IMR-90 (cell line): ENCODE measurements around the gene ZNF513. TPM values are rescaled to one million over a fixed set of nuclear protein-coding genes. Genes with fewer than 3 reads are reported as not detected.

ENCODE experiments used
- ATAC-seq: fragments of 200-7000 bp; cut with Tn5 transposase; 2 replicates; pipeline ENCODE4 v1.9.1; 2020; ENCODE audit warnings: low read depth, mild to moderate bottlenecking, moderate library complexity
- BruUV-seq: library from RNA; stranded (reverse); fragments of 400-500 nt; replicated peaks from 2 replicates; lab custom pipeline; 2021; lab: Mats Ljungman, UMichigan
- CTCF ChIA-PET: fragments of 300-600 bp; formaldehyde crosslinking; extraction: SDS; loops from one replicate; lab custom pipeline; 2021; ENCODE audit warnings: antibody characterized with exemption; lab: Yijun Ruan, JAX
- POLR2A ChIA-PET: fragments of 300-600 bp; sonication (Branson Sonifier 250); formaldehyde crosslinking; loops from one replicate; lab custom pipeline; 2022; ENCODE audit warnings: antibody characterized with exemption; ENCODE audit not compliant: unreplicated experiment; lab: Charles Lee
- DNase-seq: peaks from one replicate; pipeline ENCODE4 v3.0.0; 2013
- H2AFZ ChIP-seq: replicated peaks from 2 replicates; pipeline ENCODE3; 2013; ENCODE audit warnings: low read length, mild to moderate bottlenecking; ENCODE audit not compliant: poor library complexity
- H2AK5ac ChIP-seq: 2 replicates; pipeline ENCODE4 v1.6.1; 2013; ENCODE audit warnings: low read depth, low read length, inconsistent platforms
- H2AK9ac ChIP-seq: replicated peaks from 2 replicates; pipeline ENCODE3; 2013; ENCODE audit warnings: mild to moderate bottlenecking, low read depth, low read length, moderate library complexity; ENCODE audit not compliant: poor library complexity
- H2BK120ac ChIP-seq: 2 replicates; pipeline ENCODE4 v1.6.1; 2013; ENCODE audit warnings: low read depth, low read length, inconsistent platforms
- H2BK15ac ChIP-seq: 3 replicates; pipeline ENCODE4 v1.6.1; 2013; ENCODE audit warnings: low read depth, low read length, inconsistent platforms
- H2BK20ac ChIP-seq: 2 replicates; pipeline ENCODE4 v1.6.1; 2013; ENCODE audit warnings: low read depth, mild to moderate bottlenecking, inconsistent platforms, low read length, moderate library complexity
- H2BK5ac ChIP-seq: 2 replicates; pipeline ENCODE4 v1.6.1; 2013; ENCODE audit warnings: mild to moderate bottlenecking, low read depth, low read length, inconsistent platforms; ENCODE audit not compliant: poor library complexity, severe bottlenecking
- H3K14ac ChIP-seq: replicated peaks from 2 replicates; pipeline ENCODE4 v1.6.1; 2013; ENCODE audit warnings: low read depth, low read length, inconsistent platforms
- H3K18ac ChIP-seq: 2 replicates; pipeline ENCODE4 v1.6.1; 2013; ENCODE audit warnings: low read depth, low read length, control low read depth
- H3K23ac ChIP-seq: 2 replicates; pipeline ENCODE4 v1.6.1; 2013; ENCODE audit warnings: low read depth, low read length, inconsistent platforms
- H3K27ac ChIP-seq: 2 replicates; pipeline ENCODE4 v1.5.1; 2013; ENCODE audit warnings: mild to moderate bottlenecking, control low read depth, low read length; ENCODE audit not compliant: insufficient read depth
- H3K27me3 ChIP-seq: 2 replicates; pipeline ENCODE4 v1.6.1; 2013; ENCODE audit warnings: low read length; ENCODE audit not compliant: control insufficient read depth, insufficient read depth
- H3K36me3 ChIP-seq: 2 replicates; pipeline ENCODE4 v1.6.1; 2013; ENCODE audit warnings: low read length, mixed read lengths; ENCODE audit not compliant: control insufficient read depth, insufficient read depth
- H3K4ac ChIP-seq: 2 replicates; pipeline ENCODE4 v1.6.1; 2013; ENCODE audit warnings: low read depth, low read length, inconsistent platforms
- H3K4me1 ChIP-seq: 2 replicates; pipeline ENCODE4 v1.6.1; 2013; ENCODE audit warnings: low read length, mixed read lengths; ENCODE audit not compliant: control insufficient read depth, insufficient read depth
- H3K4me2 ChIP-seq: 2 replicates; pipeline ENCODE4 v1.6.1; 2013; ENCODE audit warnings: low read depth, mild to moderate bottlenecking, control low read depth, low read length, moderate library complexity
- H3K4me3 ChIP-seq: 2 replicates; pipeline ENCODE4 v1.5.1; 2013; ENCODE audit warnings: low read depth, mild to moderate bottlenecking, control low read depth, low read length, moderate library complexity; ENCODE audit not compliant: insufficient read depth
- H3K56ac ChIP-seq: 2 replicates; pipeline ENCODE4 v1.6.1; 2013; ENCODE audit warnings: low read length, inconsistent platforms; ENCODE audit not compliant: insufficient read depth; ENCODE audit errors: extremely low read depth
- H3K79me1 ChIP-seq, 2 experiments: 2 replicates each; pipeline ENCODE4 v1.6.1; 2013; ENCODE audit warnings: low read length in 2 of 2, inconsistent platforms in 1 of 2, low read depth in 1 of 2
- H3K9ac ChIP-seq: 2 replicates; pipeline ENCODE4 v1.6.1; 2013; ENCODE audit warnings: low read depth, low read length, control low read depth
- H3K9me1 ChIP-seq: 2 replicates; pipeline ENCODE4 v1.6.1; 2013; ENCODE audit warnings: low read length, inconsistent platforms; ENCODE audit not compliant: insufficient read depth
- H3K9me3 ChIP-seq: 2 replicates; pipeline ENCODE4 v1.6.1; 2013; ENCODE audit warnings: low read length; ENCODE audit not compliant: control insufficient read depth, insufficient read depth
- H4K20me1 ChIP-seq: 2 replicates; pipeline ENCODE4 v1.6.1; 2013; ENCODE audit warnings: low read length, inconsistent platforms; ENCODE audit not compliant: insufficient read depth
- H4K5ac ChIP-seq: 2 replicates; pipeline ENCODE4 v1.6.1; 2013; ENCODE audit warnings: mild to moderate bottlenecking, low read depth, low read length, control low read depth
- H4K8ac ChIP-seq, 2 experiments: 2 replicates each; pipeline ENCODE4 v1.6.1; 2013; ENCODE audit warnings: low read depth in 2 of 2, low read length in 2 of 2, control low read depth in 1 of 2, inconsistent platforms in 1 of 2
- H4K91ac ChIP-seq: 2 replicates; pipeline ENCODE4 v1.6.1; 2013; ENCODE audit warnings: low read depth, low read length, inconsistent platforms; ENCODE audit not compliant: insufficient read depth
- CEBPB ChIP-seq: IDR thresholded peaks from 2 replicates; pipeline ENCODE4 v1.6.1; 2012; ENCODE audit warnings: low read depth, low read length, improper control_type of control experiment
- CHD1 ChIP-seq: IDR thresholded peaks from 2 replicates; pipeline ENCODE4 v1.6.1; 2012; ENCODE audit warnings: low read depth, low read length, improper control_type of control experiment
- MAFK ChIP-seq: IDR thresholded peaks from 2 replicates; pipeline ENCODE4 v1.6.1; 2012; ENCODE audit warnings: low read depth, low read length, improper control_type of control experiment
- MAZ ChIP-seq: IDR thresholded peaks from 2 replicates; pipeline ENCODE4 v1.6.1; 2012; ENCODE audit warnings: low read depth, mild to moderate bottlenecking, low read length, improper control_type of control experiment, moderate library complexity, borderline replicate concordance
- MXI1 ChIP-seq: IDR thresholded peaks from 2 replicates; pipeline ENCODE4 v1.6.1; 2012; ENCODE audit warnings: low read depth, mild to moderate bottlenecking, low read length, moderate library complexity, borderline replicate concordance
- NFE2L2 ChIP-seq: fragments of 150-350 bp; IDR thresholded peaks from 2 replicates; pipeline ENCODE4 v1.6.1; 2016; ENCODE audit warnings: low read depth, mild to moderate bottlenecking, low read length
- POLR2A ChIP-seq: IDR thresholded peaks from 2 replicates; pipeline ENCODE4 v1.6.1; 2012; ENCODE audit warnings: mild to moderate bottlenecking, low read depth, low read length
- RAD21 ChIP-seq: IDR thresholded peaks from 2 replicates; pipeline ENCODE4 v1.6.1; 2012; ENCODE audit warnings: low read length, improper control_type of control experiment
- RCOR1 ChIP-seq: IDR thresholded peaks from 2 replicates; pipeline ENCODE4 v1.6.1; 2012; ENCODE audit warnings: mild to moderate bottlenecking, low read length, improper control_type of control experiment; ENCODE audit not compliant: insufficient replicate concordance
- RFX5 ChIP-seq: IDR thresholded peaks from 2 replicates; pipeline ENCODE4 v1.8.0; 2012; ENCODE audit warnings: low read depth, mild to moderate bottlenecking, low read length, moderate library complexity
- SMC3 ChIP-seq: fragments of 150-350 bp; IDR thresholded peaks from 2 replicates; pipeline ENCODE4 v1.6.1; 2016; ENCODE audit warnings: low read depth, mild to moderate bottlenecking, antibody characterized with exemption, low read length, moderate library complexity
- WGBS, 2 experiments: methylation state at CpG; one replicate each; pipeline versions ENCODE4 v1.1.5 to v1.1.7; 2013; ENCODE audit warnings: missing lambda C conversion rate in 2 of 2; ENCODE audit not compliant: insufficient read length in 1 of 2; ENCODE audit errors: extremely low coverage in 2 of 2; 5-methylcytosine and 5-hydroxymethylcytosine counted together
- dilution Hi-C: fragments of 300-500 bp; cut with HindIII; formaldehyde crosslinking; loops from one replicate; pipeline ENCODE4 v1.14.3; 2018; ENCODE audit warnings: low sequenced_read_pairs; ENCODE audit not compliant: unreplicated experiment
- in situ Hi-C: fragments of 300-500 bp; cut with MboI; formaldehyde crosslinking; loops from 3 replicates; pipeline ENCODE4 v1.14.3; 2019; ENCODE audit warnings: low sequenced_read_pairs, inconsistent platforms, mixed read lengths
- intact Hi-C: fragments of 100-400 bp; cut with micrococcal nuclease; formaldehyde crosslinking; loops from 2 replicates; pipeline ENCODE4 v1.10.0; 2022
- polyA plus RNA-seq, 3 experiments: library from polyadenylated mRNA; depleted of rRNA; stranded (reverse); fragments of >200 nt; gene quantifications; 2 replicates each; pipeline ENCODE4 v1.2.3, GENCODE V29; 2012; ENCODE audit warnings: low replicate concordance in 1 of 3
- total RNA-seq: library from RNA; depleted of rRNA; stranded (reverse); fragments of >200 nt; gene quantifications from 2 replicates; pipeline ENCODE4 v1.2.3, GENCODE V29; 2012
- TF ChIP-seq, protein P1 (sequence below): fragments of 150-350 bp; IDR thresholded peaks from 2 replicates; pipeline ENCODE4 v1.6.1; 2017; ENCODE audit warnings: mild to moderate bottlenecking, antibody characterized with exemption, low read length, low read depth
- TF ChIP-seq, protein P2 (sequence below): fragments of 150-350 bp; IDR thresholded peaks from 2 replicates; pipeline ENCODE4 v1.6.1; 2016; ENCODE audit warnings: low read depth, mild to moderate bottlenecking, low read length, moderate library complexity, borderline replicate concordance

Gene ZNF513
- total and polyA plus RNA-seq, 2 of the 4 experiments (the other 2 are of a cell fraction), result 3.4 to 23.7 TPM

- Histone ChIP-seq H3K4ac (peak within 1 kb of the TSS; percentile 95), H3K4me3 (peak within 1 kb of the TSS; percentile 71), H4K91ac (peak within 1 kb of the TSS; percentile 95), H4K8ac (peak within 1 kb of the TSS; percentile 82 to 96), H3K27me3 (no peaks in the 10 kb centered on the region), H2BK5ac (peak within 1 kb of the TSS; percentile 86), H3K9me3 (no peaks in the 10 kb centered on the region), H3K18ac (no peak within 1 kb of the TSS; the same call in 1 of the 2 replicates), H3K14ac (peak within 1 kb of the TSS; percentile 94), H4K20me1 (peaks cover 15% of the 10 kb centered on the region; the same call in 1 of the 2 replicates), H2BK20ac (no peak within 1 kb of the TSS), H3K36me3 (peaks cover 40% of the 10 kb centered on the region), H2BK15ac (0 out of 3 replicates have a peak within 1 kb of the TSS, but pooled peaks have one; percentile 15), H4K5ac (peak within 1 kb of the TSS; percentile 44), H2AK5ac (peak within 1 kb of the TSS; percentile 98), H2BK120ac (peak within 1 kb of the TSS; percentile 37), H3K23ac (peak within 1 kb of the TSS; percentile 77), H3K27ac (peak within 1 kb of the TSS; percentile 84), H2AFZ (peak within 1 kb of the TSS; percentile 98), H3K56ac (peak within 1 kb of the TSS; percentile 88), H3K79me1 (peaks cover 31 to 70% of the 10 kb centered on the region in 2 experiments), H3K4me1 (peaks cover 8% of the 10 kb centered on the region), H3K9ac (peak within 1 kb of the TSS; percentile 78), H2AK9ac (peak within 1 kb of the TSS; percentile 98), H3K9me1 (peaks cover 5% of the 10 kb centered on the region; the same call in 1 of the 2 replicates), H3K4me2 (peak within 1 kb of the TSS; percentile 97)
- 1% methylated on average over 55 of the region's 85 CpGs; no CpG with 5 or more reads in 1 of the 2 experiments for WGBS, 2 experiments
- ChIA-PET POLR2A (interaction anchor here (0.5 kb wide), 1 partner anchor 50 kb away, joined by 4 read pairs; no protein-coding TSS in a partner anchor), CTCF (interaction anchor here (0.6 to 1.4 kb wide), 2 partner anchors 16 to 46 kb away, joined by 3 read pairs; no protein-coding TSS in a partner anchor)
- DNase-seq, result peak; percentile 99
- in situ Hi-C loops (no loop called here), intact Hi-C loops (loop anchor here (1.0 kb wide), 1 partner anchor 49 kb away; no protein-coding TSS in a partner anchor), dilution Hi-C loops (no loop called here)
- ATAC-seq, result peak; percentile 94
- no TSS peak for BruUV-seq
- TF ChIP-seq SMC3 (peak; percentile 39; the same call in 1 of the 2 replicates), MXI1 (peak; percentile 81; the same call in 1 of the 2 replicates), RCOR1 (peak; percentile 86), RFX5 (no peak), POLR2A (peak; percentile 80), RAD21 (peak; percentile 66), CHD1 (no peak), NFE2L2 (no peak; the same call in 1 of the 2 replicates), CEBPB (peak; percentile 83), MAFK (no peak), MAZ (peak; percentile 89)
- TF ChIP-seq, protein P1, sequence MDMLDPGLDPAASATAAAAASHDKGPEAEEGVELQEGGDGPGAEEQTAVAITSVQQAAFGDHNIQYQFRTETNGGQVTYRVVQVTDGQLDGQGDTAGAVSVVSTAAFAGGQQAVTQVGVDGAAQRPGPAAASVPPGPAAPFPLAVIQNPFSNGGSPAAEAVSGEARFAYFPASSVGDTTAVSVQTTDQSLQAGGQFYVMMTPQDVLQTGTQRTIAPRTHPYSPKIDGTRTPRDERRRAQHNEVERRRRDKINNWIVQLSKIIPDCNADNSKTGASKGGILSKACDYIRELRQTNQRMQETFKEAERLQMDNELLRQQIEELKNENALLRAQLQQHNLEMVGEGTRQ, result no peak
- TF ChIP-seq, protein P2, sequence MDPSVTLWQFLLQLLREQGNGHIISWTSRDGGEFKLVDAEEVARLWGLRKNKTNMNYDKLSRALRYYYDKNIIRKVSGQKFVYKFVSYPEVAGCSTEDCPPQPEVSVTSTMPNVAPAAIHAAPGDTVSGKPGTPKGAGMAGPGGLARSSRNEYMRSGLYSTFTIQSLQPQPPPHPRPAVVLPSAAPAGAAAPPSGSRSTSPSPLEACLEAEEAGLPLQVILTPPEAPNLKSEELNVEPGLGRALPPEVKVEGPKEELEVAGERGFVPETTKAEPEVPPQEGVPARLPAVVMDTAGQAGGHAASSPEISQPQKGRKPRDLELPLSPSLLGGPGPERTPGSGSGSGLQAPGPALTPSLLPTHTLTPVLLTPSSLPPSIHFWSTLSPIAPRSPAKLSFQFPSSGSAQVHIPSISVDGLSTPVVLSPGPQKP, result no peak
Observed at GRCh38 chr2:27370026-27370815, 10.3 kb downstream of the ZNF513 start, which contains the start of the genes EIF2B4 and SNX17. EIF2B4 (minus strand) TSS chr2:27370338; CDS start chr2:27370314, 24 bp downstream. SNX17 (plus strand) TSS chr2:27370616; CDS start chr2:27370744, 128 bp downstream.
